Activated CD4-positive, alpha-beta memory T cell treated with anti-CD3 and anti-CD28 coated beads, Interleukin-2, amount 10 ng/mL, durations not matched to agents 7 days and 5 days (primary cell): ENCODE measurements around the gene FAM43B. TPM values are rescaled to one million over a fixed set of nuclear protein-coding genes. Genes with fewer than 3 reads are reported as not detected.

Experiments used
- CTCF ChIA-PET: fragments of 350-600 bp; sonication (Branson Sonifier 250); formaldehyde crosslinking; loops from one replicate; lab custom pipeline; 2021; ENCODE audit warnings: antibody characterized with exemption, inconsistent platforms; lab: Charles Lee
- POLR2A ChIA-PET: fragments of 350-600 bp; sonication (Branson Sonifier 250); formaldehyde crosslinking; loops from one replicate; lab custom pipeline; 2021; ENCODE audit warnings: antibody characterized with exemption; lab: Charles Lee
- DNase-seq: peaks from one replicate; pipeline ENCODE4 v3.0.0-alpha.2; 2020
- H3K27ac Mint-ChIP-seq: one replicate; pipeline ENCODE4 v1.8.0; 2021; ENCODE audit warnings: mild to moderate bottlenecking, mixed read lengths
- H3K27me3 Mint-ChIP-seq: one replicate; pipeline ENCODE4 v1.8.0; 2021; ENCODE audit warnings: mixed read lengths
- H3K36me3 Mint-ChIP-seq: one replicate; pipeline ENCODE4 v1.8.0; 2021; ENCODE audit warnings: low read depth, mixed read lengths
- H3K4me1 Mint-ChIP-seq: one replicate; pipeline ENCODE4 v1.8.0; 2021; ENCODE audit warnings: mixed read lengths
- H3K4me3 Mint-ChIP-seq: one replicate; pipeline ENCODE4 v1.8.0; 2021; ENCODE audit warnings: mild to moderate bottlenecking, mixed read lengths
- H3K9me3 Mint-ChIP-seq: one replicate; pipeline ENCODE4 v1.8.0; 2021; ENCODE audit warnings: mixed read lengths
- total RNA-seq, 2 experiments: library from RNA; stranded (reverse); gene quantifications; one replicate each; pipeline ENCODE4 v1.2.3, GENCODE V29; 2021

Gene FAM43B
- total RNA-seq, 2 experiments from 2014 or later, result not detected

DNA sequence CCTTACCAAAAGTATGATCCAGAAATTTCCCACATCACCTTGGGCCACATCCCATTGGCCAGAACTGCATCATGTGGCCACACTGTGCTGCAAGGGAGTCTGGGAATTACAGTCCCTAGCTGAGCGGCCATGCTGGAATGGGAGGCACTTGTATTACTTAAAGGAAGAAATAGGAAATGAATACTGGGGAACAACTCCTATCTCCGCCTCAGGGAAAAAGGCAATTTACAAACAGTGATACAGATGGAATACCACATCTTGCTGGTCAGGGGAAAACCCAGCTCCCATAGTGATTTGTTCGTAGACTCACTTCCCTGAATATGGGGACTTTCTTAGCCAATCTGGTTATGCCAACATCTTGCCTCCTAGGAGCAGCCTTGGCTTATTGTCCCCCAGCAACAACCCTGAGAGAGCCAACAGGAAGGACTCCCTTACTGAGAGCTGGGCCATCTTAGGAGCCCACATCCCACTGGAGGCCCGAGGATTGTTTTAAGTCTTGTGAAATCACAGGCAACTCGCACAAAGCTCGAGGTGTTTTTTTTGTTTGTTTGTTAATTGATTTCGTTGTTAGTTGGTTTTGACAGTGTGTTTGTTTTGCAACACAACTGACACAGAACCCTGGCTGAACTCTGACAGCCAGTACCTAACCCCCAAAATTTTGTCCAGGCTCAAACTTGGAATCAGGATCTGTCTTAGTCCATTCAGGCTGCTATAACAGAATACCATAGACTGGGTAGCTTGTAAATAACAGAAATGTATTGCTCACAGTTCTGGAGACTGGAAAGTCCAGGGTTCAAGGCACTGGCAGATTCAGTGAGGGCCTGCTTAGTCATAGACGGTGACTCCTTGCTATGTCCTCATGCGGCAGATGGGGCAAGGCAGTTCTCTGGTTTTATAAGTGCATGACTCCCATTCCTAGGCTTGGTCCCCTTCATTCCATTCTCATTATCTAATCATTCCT lies 51.4 kb downstream of the FAM43B start:
- Mint-ChIP-seq H3K9me3 (no peaks in the 10 kb centered on the region), H3K27me3 (peaks cover 13% of the 10 kb centered on the region), H3K4me1 (no peaks in the 10 kb centered on the region), H3K4me3 (no peak overlapping the region), H3K36me3 (no peaks in the 10 kb centered on the region), H3K27ac (no peak overlapping the region)
- ChIA-PET POLR2A (no interaction called here), CTCF (no interaction called here)
- no peak for DNase-seq

Other genes with a start within 250 kb of the FAM43B start
- gene CAMK2N1, start 66.4 kb upstream of the FAM43B start, total RNA-seq, result under 1 TPM; 0.63 to 0.88 TPM
- gene MUL1, start 44.4 kb upstream of the FAM43B start, total RNA-seq, result 10 to 100 TPM; 21.0 to 21.8 TPM
- not detected for gene CDA, start 36.5 kb downstream of the FAM43B start, total RNA-seq
- 1 to 10 TPM; 6.6 TPM for gene PINK1, start 80.9 kb downstream of the FAM43B start, total RNA-seq
- gene DDOST, start 108.8 kb downstream of the FAM43B start, total RNA-seq, result 100 to 1,000 TPM; 171 to 182 TPM
- not detected for gene KIF17, start 165.4 kb downstream of the FAM43B start, total RNA-seq
- gene SH2D5, start 180.1 kb downstream of the FAM43B start, total RNA-seq, result under 1 TPM in 1 of 2 experiments, not detected in 1; 0.23 TPM
- gene HP1BP3, start 234.7 kb downstream of the FAM43B start, total RNA-seq, result 100 to 1,000 TPM; 299 to 301 TPM